HepG2 (cell line): Measurements from ENCODE around the gene SESN3.

Source experiments
- GTF2F1 ChIP-seq: fragments of 150-350 bp; IDR thresholded peaks from 2 replicates; pipeline ENCODE4 v1.6.1; 2014; ENCODE audit warnings: low read length
- HBP1 ChIP-seq: IDR thresholded peaks from 2 replicates; pipeline ENCODE4 v1.6.1; 2016; ENCODE audit warnings: low read depth, control low read depth
- MXD4 ChIP-seq: IDR thresholded peaks from 2 replicates; pipeline ENCODE4 v1.6.1; 2016; ENCODE audit warnings: mild to moderate bottlenecking, missing biosample characterization, missing genetic modification reagents
- MYC ChIP-seq: sonication (generic); formaldehyde crosslinking; IDR thresholded peaks from 2 replicates; pipeline ENCODE4 v1.9.0; 2021; ENCODE audit warnings: missing genetic modification reagents, borderline replicate concordance
- NR2F2 ChIP-seq: IDR thresholded peaks from 2 replicates; pipeline ENCODE4 v1.6.1; 2012; ENCODE audit warnings: low read depth, inconsistent platforms, borderline replicate concordance
- POLR2A ChIP-seq, 2 experiments: IDR thresholded peaks; 2 replicates each; pipeline ENCODE4 v1.6.1; 2011; ENCODE audit warnings: low read depth in 2 of 2, low read length in 2 of 2, mild to moderate bottlenecking in 1 of 2, moderate library complexity in 1 of 2; ENCODE audit not compliant: insufficient read depth in 1 of 2
- SRSF4 ChIP-seq: fragments of 200-400 bp; formaldehyde crosslinking; IDR thresholded peaks from one replicate; pipeline ENCODE4 v1.6.1; 2018; ENCODE audit warnings: mild to moderate bottlenecking, low read depth, low read length, moderate library complexity; ENCODE audit not compliant: poor library complexity, severe bottlenecking
- TFDP2 ChIP-seq: sonication (generic); formaldehyde crosslinking; IDR thresholded peaks from 2 replicates; pipeline ENCODE4 v1.4.0; 2020; ENCODE audit warnings: missing genetic modification reagents
- ZNF615 ChIP-seq: sonication (generic); formaldehyde crosslinking; IDR thresholded peaks from 2 replicates; pipeline ENCODE4 v1.5.0; 2020; ENCODE audit warnings: mild to moderate bottlenecking, missing genetic modification reagents, borderline replicate concordance

- TF ChIP-seq POLR2A (IDR thresholded peaks at IDR 0.05; ENCODE audit: insufficient read depth in 1 of 2, low read depth in 2 of 2, low read length in 2 of 2) = no peak
- no peak for TF ChIP-seq MYC (CRISPR knock-in tag)
- no peak for TF ChIP-seq NR2F2
- TF ChIP-seq MXD4 = no peak
- no peak for TF ChIP-seq GTF2F1
- TF ChIP-seq HBP1 (CRISPR knock-in tag) = no peak
- no peak for TF ChIP-seq TFDP2 (CRISPR knock-in tag)
- no peak for TF ChIP-seq ZNF615 (CRISPR knock-in tag)
- TF ChIP-seq SRSF4 = no peak
Observed at GRCh38 chr11:95148406-95148805, 82.6 kb downstream of the SESN3 start.
